ENCODE measurements around the gene EPAS1. TPM values are rescaled to one million over a fixed set of nuclear protein-coding genes. Genes with fewer than 3 reads are reported as not detected.

Gene EPAS1
- total RNA-seq, 2 experiments from 2014 or later = 2.1 to 2.9 TPM

DNA sequence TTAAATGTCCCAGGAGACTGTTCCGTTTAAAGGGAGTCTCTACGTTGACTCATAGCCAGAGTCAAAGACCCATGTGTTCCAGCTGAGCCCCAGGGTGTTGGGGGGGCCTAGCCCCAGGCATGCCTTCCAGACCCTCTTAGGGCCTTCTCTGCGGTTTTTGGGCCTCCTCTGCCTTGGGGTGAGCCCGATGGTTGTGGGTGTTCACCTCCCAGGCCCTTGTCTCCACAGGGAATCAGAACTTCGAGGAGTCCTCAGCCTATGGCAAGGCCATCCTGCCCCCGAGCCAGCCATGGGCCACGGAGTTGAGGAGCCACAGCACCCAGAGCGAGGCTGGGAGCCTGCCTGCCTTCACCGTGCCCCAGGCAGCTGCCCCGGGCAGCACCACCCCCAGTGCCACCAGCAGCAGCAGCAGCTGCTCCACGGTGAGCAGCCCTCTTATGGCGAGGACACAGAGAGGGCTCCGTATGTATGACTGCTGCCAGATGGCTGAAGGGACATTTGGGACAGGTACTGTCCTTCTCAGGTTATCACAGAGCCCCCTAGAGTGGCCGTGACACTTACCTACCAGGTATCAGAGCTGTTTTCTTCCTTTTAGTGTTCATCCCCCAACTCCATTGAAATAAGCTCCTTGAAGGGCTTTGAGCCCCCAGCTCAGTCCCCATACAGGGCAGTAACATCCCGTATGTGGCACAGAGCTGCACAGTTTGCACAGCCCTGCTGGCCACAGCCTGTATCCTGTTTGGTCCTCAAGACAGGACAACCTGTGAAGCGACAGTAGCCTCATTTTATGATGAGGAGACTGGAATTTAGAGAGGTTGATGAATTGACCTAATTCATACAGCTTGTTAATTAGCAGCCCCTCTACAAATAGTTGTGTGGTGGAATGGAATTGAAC is 80.7 kb downstream of the EPAS1 start:
- H3K36me3 Mint-ChIP-seq (ENCODE audit: low read depth) = no peaks in the 10 kb centered on the region
- H3K27ac Mint-ChIP-seq = no peak overlapping the region
- no peak for DNase-seq
- H3K4me3 Mint-ChIP-seq = no peak overlapping the region
- H3K4me1 Mint-ChIP-seq (ENCODE audit: low read depth) = no peaks in the 10 kb centered on the region
- CTCF ChIA-PET = interaction anchor here (0.6 kb wide), 2 partner anchors 10 to 15 kb away, joined by 3 to 5 read pairs; no protein-coding TSS in a partner anchor
- intact Hi-C loops (cut with micrococcal nuclease) = no loop called here
- no peaks in the 10 kb centered on the region for H3K9me3 Mint-ChIP-seq
- no peaks in the 10 kb centered on the region for H3K27me3 Mint-ChIP-seq (ENCODE audit: low read depth)

DNA sequence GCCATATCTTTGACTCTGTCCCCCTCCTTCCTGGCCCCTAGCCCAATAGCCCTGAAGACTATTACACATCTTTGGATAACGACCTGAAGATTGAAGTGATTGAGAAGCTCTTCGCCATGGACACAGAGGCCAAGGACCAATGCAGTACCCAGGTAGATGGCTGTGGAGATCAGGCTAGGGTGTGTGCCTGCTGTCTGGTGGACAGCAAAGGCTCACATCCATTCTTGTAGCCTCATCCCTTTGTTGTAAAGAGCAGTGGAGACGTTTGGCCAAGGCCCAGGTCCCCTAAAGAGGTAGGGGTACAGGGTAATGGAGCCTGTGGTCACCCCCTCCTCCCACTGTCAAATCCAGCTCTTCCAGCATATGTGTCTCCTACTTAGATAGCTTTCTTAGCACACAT is 81.4 kb downstream of the EPAS1 start:
- CTCF ChIA-PET = no interaction called here
- Mint-ChIP-seq H3K36me3 (ENCODE audit: low read depth) (no peaks in the 10 kb centered on the region), H3K4me3 (no peak overlapping the region), H3K27me3 (ENCODE audit: low read depth) (no peaks in the 10 kb centered on the region), H3K4me1 (ENCODE audit: low read depth) (no peaks in the 10 kb centered on the region), H3K9me3 (no peaks in the 10 kb centered on the region), H3K27ac (no peak overlapping the region)
- intact Hi-C loops (cut with micrococcal nuclease) = no loop called here
- no peak for DNase-seq

DNA sequence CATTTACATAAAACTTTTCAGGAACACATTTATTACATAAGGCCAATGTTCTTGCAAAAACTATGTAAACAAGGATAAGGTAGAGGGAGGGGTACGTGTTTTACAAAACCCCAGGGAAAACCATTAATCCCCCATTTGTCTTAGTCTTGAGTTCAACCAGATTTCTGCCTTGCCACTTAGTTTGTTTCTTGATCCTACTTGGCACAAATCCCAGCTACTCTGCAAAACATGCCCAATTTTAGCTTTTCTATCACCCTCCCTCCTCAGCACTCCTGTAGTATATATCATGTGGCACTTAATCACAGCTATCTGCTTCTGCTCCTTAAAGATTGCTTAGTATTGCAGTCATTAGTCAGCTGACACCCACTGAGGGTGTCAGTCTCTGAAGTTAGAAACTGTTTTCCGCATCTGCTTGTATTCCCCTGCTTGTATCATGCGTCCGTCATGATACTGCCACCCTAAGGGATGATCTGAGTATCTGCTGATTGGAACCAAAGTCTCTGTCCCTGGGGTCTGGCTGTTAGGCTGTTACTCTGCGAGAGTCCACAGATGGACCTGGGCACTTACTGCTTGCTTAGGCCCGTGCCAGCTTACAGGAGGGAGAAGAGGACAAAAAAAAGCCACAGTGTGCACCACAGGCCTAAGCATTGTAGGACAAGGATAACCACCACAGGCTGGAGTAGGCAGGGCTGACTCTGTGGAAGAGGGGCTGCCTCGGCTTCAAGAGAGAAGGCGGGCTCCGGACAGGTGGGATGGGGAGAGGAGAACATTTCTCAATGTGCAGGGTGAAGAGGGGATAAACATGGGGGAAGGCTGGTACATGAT is 82.2 kb downstream of the EPAS1 start:
- no peaks in the 10 kb centered on the region for H3K27me3 Mint-ChIP-seq (ENCODE audit: low read depth)
- DNase-seq = no peak
- H3K4me1 Mint-ChIP-seq (ENCODE audit: low read depth) = no peaks in the 10 kb centered on the region
- H3K9me3 Mint-ChIP-seq = no peaks in the 10 kb centered on the region
- CTCF ChIA-PET = interaction anchor here (0.5 kb wide), 1 partner anchor 364 kb away, joined by 5 read pairs; no protein-coding TSS in a partner anchor
- no peaks in the 10 kb centered on the region for H3K36me3 Mint-ChIP-seq (ENCODE audit: low read depth)
- H3K4me3 Mint-ChIP-seq = no peak overlapping the region
- no peak overlapping the region for H3K27ac Mint-ChIP-seq
- intact Hi-C loops (cut with micrococcal nuclease) = no loop called here

DNA sequence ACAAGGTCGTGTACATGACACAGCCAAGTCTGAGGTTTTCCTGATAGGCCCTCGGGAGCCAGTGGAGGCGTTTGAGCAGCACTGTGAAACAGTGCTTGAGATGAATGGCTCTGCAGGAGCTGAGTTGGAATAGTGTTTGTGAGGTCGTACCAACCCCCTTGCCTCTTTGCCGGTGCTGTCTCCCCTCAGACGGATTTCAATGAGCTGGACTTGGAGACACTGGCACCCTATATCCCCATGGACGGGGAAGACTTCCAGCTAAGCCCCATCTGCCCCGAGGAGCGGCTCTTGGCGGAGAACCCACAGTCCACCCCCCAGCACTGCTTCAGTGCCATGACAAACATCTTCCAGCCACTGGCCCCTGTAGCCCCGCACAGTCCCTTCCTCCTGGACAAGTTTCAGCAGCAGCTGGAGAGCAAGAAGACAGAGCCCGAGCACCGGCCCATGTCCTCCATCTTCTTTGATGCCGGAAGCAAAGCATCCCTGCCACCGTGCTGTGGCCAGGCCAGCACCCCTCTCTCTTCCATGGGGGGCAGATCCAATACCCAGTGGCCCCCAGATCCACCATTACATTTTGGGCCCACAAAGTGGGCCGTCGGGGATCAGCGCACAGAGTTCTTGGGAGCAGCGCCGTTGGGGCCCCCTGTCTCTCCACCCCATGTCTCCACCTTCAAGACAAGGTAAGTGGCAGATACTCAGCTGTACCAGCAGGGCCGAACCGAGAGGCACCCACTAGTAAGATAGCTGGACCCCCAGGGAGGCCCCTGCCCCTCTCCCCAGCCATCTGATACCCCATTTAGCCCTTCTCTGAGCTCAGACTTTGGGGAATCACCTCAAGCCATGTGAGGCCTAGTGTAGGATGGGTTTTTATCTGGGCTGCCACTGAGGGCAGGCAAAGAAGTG is 83.1 kb downstream of the EPAS1 start:
- no peak for DNase-seq
- no peak overlapping the region for H3K27ac Mint-ChIP-seq
- H3K9me3 Mint-ChIP-seq = no peaks in the 10 kb centered on the region
- H3K36me3 Mint-ChIP-seq (ENCODE audit: low read depth) = no peaks in the 10 kb centered on the region
- intact Hi-C loops (cut with micrococcal nuclease) = no loop called here
- H3K27me3 Mint-ChIP-seq (ENCODE audit: low read depth) = no peaks in the 10 kb centered on the region
- H3K4me3 Mint-ChIP-seq = no peak overlapping the region
- CTCF ChIA-PET = interaction anchor here (0.5 kb wide), 1 partner anchor 394 kb away, joined by 3 read pairs; no protein-coding TSS in a partner anchor
- no peaks in the 10 kb centered on the region for H3K4me1 Mint-ChIP-seq (ENCODE audit: low read depth)

DNA sequence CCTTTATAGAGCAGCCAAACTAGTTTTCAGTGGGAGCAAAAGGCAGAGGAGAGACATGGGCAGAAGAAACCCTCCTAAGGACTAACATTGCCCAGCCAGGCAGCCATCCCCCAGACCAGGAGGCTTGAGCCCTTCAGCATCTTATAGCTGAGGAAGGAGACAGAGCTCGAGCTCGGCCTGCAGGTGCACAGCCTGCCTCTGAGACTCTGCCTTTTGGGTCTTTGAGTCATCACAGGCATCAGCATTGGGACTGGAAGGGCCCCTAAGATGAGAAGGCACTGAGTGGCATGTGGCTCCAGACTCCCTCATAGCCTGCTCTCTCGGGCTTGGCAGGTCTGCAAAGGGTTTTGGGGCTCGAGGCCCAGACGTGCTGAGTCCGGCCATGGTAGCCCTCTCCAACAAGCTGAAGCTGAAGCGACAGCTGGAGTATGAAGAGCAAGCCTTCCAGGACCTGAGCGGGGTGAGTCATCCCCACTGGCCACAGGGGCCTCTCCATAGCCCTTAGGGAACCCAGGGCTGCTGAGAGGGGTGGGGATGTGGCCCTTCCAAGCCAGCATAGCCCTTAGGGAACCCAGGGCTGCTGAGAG is 84.1 kb downstream of the EPAS1 start:
- CTCF ChIA-PET = no interaction called here

DNA sequence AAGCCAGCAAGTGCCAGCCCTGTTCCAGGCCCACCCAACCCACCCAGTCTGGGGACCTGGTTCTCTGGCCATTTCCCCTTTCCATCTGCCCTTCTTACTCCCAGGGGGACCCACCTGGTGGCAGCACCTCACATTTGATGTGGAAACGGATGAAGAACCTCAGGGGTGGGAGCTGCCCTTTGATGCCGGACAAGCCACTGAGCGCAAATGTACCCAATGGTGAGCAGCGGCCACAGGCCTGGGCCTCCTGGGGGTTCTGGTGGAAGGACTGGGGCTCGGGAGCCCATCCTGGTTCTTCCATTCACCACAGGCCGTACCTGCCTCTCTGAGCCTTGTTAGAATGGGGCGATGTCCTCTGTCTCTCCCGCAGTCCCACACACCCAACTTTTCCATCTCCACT is 84.7 kb downstream of the EPAS1 start:
- no peak overlapping the region for H3K4me3 Mint-ChIP-seq
- H3K27ac Mint-ChIP-seq = no peak overlapping the region
- CTCF ChIA-PET = no interaction called here
- no peaks in the 10 kb centered on the region for H3K9me3 Mint-ChIP-seq
- no peaks in the 10 kb centered on the region for H3K36me3 Mint-ChIP-seq (ENCODE audit: low read depth)
- intact Hi-C loops (cut with micrococcal nuclease) = no loop called here
- no peak for DNase-seq
- H3K27me3 Mint-ChIP-seq (ENCODE audit: low read depth) = no peaks in the 10 kb centered on the region
- no peaks in the 10 kb centered on the region for H3K4me1 Mint-ChIP-seq (ENCODE audit: low read depth)

More for the DNA sequence above, 84.1 kb downstream of the EPAS1 start:
- peak overlapping the region; percentile 24 for H3K27ac Mint-ChIP-seq
- no peaks in the 10 kb centered on the region for H3K27me3 Mint-ChIP-seq (ENCODE audit: low read depth)
- intact Hi-C loops (cut with micrococcal nuclease) = no loop called here
- DNase-seq = no peak
- no peaks in the 10 kb centered on the region for H3K4me1 Mint-ChIP-seq (ENCODE audit: low read depth)
- no peaks in the 10 kb centered on the region for H3K9me3 Mint-ChIP-seq
- no peak overlapping the region for H3K4me3 Mint-ChIP-seq
- H3K36me3 Mint-ChIP-seq (ENCODE audit: low read depth) = no peaks in the 10 kb centered on the region

DNA sequence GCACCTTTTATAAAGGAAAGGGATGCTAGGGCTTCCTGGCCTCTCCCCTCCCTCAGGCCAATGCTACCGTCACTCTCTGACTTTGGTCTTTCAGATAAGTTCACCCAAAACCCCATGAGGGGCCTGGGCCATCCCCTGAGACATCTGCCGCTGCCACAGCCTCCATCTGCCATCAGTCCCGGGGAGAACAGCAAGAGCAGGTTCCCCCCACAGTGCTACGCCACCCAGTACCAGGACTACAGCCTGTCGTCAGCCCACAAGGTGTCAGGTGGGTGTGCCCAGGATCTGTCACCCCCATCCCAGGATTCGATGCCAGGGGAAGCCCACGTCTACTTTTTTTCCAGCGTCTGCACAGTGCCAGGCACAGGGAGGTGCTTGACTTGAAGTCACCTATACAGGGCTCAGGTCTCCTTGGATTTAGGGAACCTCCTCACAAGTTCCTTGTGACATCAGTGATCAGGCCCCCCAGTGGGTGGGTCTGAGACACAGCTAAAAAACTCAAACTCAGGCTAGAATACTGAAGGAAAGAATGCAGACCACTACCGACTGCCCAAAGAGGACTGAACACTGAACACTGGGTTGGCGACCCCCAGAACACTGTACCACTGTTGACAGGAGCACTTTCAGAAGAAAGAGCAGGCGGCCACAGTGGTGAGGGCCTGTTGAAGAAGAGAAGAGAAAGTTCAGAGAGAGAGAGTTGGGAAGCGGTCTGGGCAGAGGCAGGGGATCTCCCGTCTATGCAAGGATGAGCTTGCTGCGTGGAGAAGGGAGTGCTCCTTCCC is 85.3 kb downstream of the EPAS1 start:
- intact Hi-C loops (cut with micrococcal nuclease) = no loop called here
- CTCF ChIA-PET = no interaction called here
- Mint-ChIP-seq H3K9me3 (no peaks in the 10 kb centered on the region), H3K27me3 (ENCODE audit: low read depth) (no peaks in the 10 kb centered on the region), H3K4me1 (ENCODE audit: low read depth) (no peaks in the 10 kb centered on the region), H3K27ac (no peak overlapping the region), H3K4me3 (no peak overlapping the region), H3K36me3 (ENCODE audit: low read depth) (no peaks in the 10 kb centered on the region)
- DNase-seq = no peak

DNA sequence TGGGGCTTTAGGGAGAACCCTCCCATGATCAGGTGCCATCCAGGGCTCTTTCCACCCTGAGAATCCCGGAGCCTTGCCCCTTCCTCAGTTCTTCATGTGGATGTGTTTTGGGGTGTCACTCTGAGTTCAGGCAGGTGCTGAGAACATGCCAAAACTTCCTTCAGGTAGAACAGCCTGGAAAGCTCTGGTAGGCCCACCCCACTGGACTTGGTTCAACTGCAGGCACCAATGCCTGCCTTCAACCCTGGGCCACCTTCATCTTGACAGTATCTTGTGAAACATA is 85.8 kb downstream of the EPAS1 start:
- Mint-ChIP-seq H3K4me3 (no peak overlapping the region), H3K9me3 (no peaks in the 10 kb centered on the region), H3K36me3 (ENCODE audit: low read depth) (no peaks in the 10 kb centered on the region), H3K4me1 (ENCODE audit: low read depth) (no peaks in the 10 kb centered on the region), H3K27ac (no peak overlapping the region), H3K27me3 (ENCODE audit: low read depth) (no peaks in the 10 kb centered on the region)
- DNase-seq = no peak
- CTCF ChIA-PET = no interaction called here
- intact Hi-C loops (cut with micrococcal nuclease) = no loop called here

DNA sequence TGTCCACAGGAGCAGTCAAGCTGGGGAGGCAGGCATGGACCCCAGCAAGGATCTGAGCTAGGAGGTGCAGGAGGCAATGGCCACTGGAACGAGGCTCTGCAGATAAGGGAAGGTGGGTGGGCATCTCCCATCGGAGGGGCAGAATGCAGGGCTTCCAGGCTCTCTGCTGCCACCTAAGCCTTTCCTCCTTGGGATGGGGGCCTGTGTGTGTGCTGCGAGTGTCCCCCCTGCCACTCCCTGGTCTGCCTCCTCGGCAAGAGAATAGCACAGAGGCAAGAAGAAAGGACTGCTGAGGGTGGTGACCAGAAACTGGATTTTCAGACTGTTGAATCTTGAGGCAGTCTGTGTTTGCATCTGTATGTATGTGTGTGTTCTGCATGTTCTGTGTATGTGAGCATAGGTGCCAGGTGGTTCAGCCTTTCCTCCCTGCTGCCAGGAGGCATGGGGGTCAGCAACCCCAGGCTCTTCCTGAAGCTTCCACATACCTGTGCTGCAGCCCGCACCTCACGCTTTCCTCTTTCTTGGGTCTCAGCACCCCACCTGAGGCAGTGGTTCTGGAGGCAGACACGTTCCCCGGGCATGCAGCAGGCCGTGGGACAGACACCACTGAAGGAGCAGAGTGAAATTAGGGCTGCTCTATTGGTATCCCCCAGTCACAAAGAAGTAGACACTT is 86.7 kb downstream of the EPAS1 start:
- Mint-ChIP-seq H3K4me1 (ENCODE audit: low read depth) (no peaks in the 10 kb centered on the region), H3K9me3 (no peaks in the 10 kb centered on the region), H3K4me3 (no peak overlapping the region), H3K27me3 (ENCODE audit: low read depth) (no peaks in the 10 kb centered on the region), H3K36me3 (ENCODE audit: low read depth) (no peaks in the 10 kb centered on the region), H3K27ac (no peak overlapping the region)
- DNase-seq = no peak
- intact Hi-C loops (cut with micrococcal nuclease) = no loop called here
- CTCF ChIA-PET = no interaction called here

DNA sequence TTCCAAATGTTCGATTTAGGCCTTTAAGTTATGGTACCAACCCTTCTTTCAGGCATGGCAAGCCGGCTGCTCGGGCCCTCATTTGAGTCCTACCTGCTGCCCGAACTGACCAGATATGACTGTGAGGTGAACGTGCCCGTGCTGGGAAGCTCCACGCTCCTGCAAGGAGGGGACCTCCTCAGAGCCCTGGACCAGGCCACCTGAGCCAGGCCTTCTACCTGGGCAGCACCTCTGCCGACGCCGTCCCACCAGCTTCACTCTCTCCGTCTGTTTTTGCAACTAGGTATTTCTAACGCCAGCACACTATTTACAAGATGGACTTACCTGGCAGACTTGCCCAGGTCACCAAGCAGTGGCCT is 87.2 kb downstream of the EPAS1 start:
- H3K27me3 Mint-ChIP-seq (ENCODE audit: low read depth) = no peaks in the 10 kb centered on the region
- intact Hi-C loops (cut with micrococcal nuclease) = no loop called here
- CTCF ChIA-PET = no interaction called here
- no peaks in the 10 kb centered on the region for H3K36me3 Mint-ChIP-seq (ENCODE audit: low read depth)
- no peaks in the 10 kb centered on the region for H3K9me3 Mint-ChIP-seq
- no peak overlapping the region for H3K4me3 Mint-ChIP-seq
- no peaks in the 10 kb centered on the region for H3K4me1 Mint-ChIP-seq (ENCODE audit: low read depth)
- DNase-seq = no peak
- H3K27ac Mint-ChIP-seq = no peak overlapping the region

DNA sequence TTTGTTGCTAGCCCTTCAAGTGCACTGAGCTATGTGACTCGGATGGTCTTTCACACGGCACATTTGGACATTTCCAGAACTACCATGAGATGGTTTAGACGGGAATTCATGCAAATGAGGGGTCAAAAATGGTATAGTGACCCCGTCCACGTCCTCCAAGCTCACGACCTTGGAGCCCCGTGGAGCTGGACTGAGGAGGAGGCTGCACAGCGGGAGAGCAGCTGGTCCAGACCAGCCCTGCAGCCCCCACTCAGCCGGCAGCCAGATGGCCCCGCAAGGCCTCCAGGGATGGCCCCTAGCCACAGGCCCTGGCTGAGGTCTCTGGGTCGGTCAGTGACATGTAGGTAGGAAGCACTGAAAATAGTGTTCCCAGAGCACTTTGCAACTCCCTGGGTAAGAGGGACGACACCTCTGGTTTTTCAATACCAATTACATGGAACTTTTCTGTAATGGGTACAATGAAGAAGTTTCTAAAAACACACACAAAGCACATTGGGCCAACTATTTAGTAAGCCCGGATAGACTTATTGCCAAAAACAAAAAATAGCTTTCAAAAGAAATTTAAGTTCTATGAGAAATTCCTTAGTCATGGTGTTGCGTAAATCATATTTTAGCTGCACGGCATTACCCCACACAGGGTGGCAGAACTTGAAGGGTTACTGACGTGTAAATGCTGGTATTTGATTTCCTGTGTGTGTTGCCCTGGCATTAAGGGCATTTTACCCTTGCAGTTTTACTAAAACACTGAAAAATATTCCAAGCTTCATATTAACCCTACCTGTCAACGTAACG is 88.8 kb downstream of the EPAS1 start:
- CTCF ChIA-PET = no interaction called here
- intact Hi-C loops (cut with micrococcal nuclease) = no loop called here
- Mint-ChIP-seq H3K27ac (no peak overlapping the region), H3K27me3 (ENCODE audit: low read depth) (no peaks in the 10 kb centered on the region), H3K4me3 (no peak overlapping the region), H3K4me1 (ENCODE audit: low read depth) (no peaks in the 10 kb centered on the region), H3K36me3 (ENCODE audit: low read depth) (no peaks in the 10 kb centered on the region), H3K9me3 (no peaks in the 10 kb centered on the region)
- DNase-seq = no peak

Measured in activated naive CD4-positive, alpha-beta T cell treated with anti-CD3 and anti-CD28 coated beads for 36 hours (primary cell).